Measurements from ENCODE around the gene FOSB. TPM values are rescaled to one million over a fixed set of nuclear protein-coding genes. Genes with fewer than 3 reads are reported as not detected.

FOSB gene
- total RNA-seq, 1 donor from 2014 or later = 20.6 TPM

- H3K9me3 ChIP-seq = no peaks in the 10 kb centered on the region
- H3K27ac ChIP-seq = peak overlapping the region; percentile 97
- peak overlapping the region; percentile 45 to 46 for H3K4me3 ChIP-seq
- no peaks in the 10 kb centered on the region for H3K36me3 ChIP-seq
- H3K4me1 ChIP-seq = peaks cover 8% of the 10 kb centered on the region
- intact Hi-C loops (cut with DNase I) = loop anchor here (2.0 kb wide), 1 partner anchor 40 kb away; no protein-coding TSS in a partner anchor
- peak; percentile 91 to 99 (median 97) for TF ChIP-seq CTCF (IDR thresholded peaks at IDR 0.05)
- peak; percentile 54 to 84 for TF ChIP-seq POLR2AphosphoS5 (IDR thresholded peaks at IDR 0.05; ENCODE audit: insufficient read depth in 1 of 2, low read depth in 1 of 2)
- TF ChIP-seq POLR2A (IDR thresholded peaks at IDR 0.05) = no peak
- H3K27me3 ChIP-seq = no peaks in the 10 kb centered on the region
- no peak for DNase-seq (ENCODE audit: extremely low spot score in 2 of 2)
Observed at GRCh38 chr19:45478454-45479238, 10.8 kb downstream of the FOSB start.

GRCh38 chr19:45483033-45483432, 15.2 kb downstream of the FOSB start:
- no peak overlapping the region for H3K27ac ChIP-seq
- no peaks in the 10 kb centered on the region for H3K27me3 ChIP-seq
- no peak for TF ChIP-seq CTCF (IDR thresholded peaks at IDR 0.05)
- no peak for TF ChIP-seq POLR2A (IDR thresholded peaks at IDR 0.05)
- TF ChIP-seq POLR2AphosphoS5 (IDR thresholded peaks at IDR 0.05; ENCODE audit: insufficient read depth in 1 of 2, low read depth in 1 of 2) = no peak
- H3K9me3 ChIP-seq = no peaks in the 10 kb centered on the region
- H3K4me1 ChIP-seq = peaks cover 8% of the 10 kb centered on the region
- no peaks in the 10 kb centered on the region for H3K36me3 ChIP-seq
- DNase-seq (ENCODE audit: extremely low spot score in 2 of 2) = no peak
- intact Hi-C loops (cut with DNase I) = no loop called here
- H3K4me3 ChIP-seq = no peak overlapping the region

- TF ChIP-seq CTCF (IDR thresholded peaks at IDR 0.05) (no peak), POLR2AphosphoS5 (IDR thresholded peaks at IDR 0.05; ENCODE audit: insufficient read depth in 1 of 2, low read depth in 1 of 2) (no peak), POLR2A (IDR thresholded peaks at IDR 0.05) (no peak)
- Histone ChIP-seq H3K27ac (no peak overlapping the region), H3K27me3 (no peaks in the 10 kb centered on the region), H3K9me3 (no peaks in the 10 kb centered on the region), H3K36me3 (no peaks in the 10 kb centered on the region), H3K4me1 (peaks cover 4% of the 10 kb centered on the region), H3K4me3 (no peak overlapping the region)
- intact Hi-C loops (cut with DNase I) = no loop called here
- no peak for DNase-seq (ENCODE audit: extremely low spot score in 2 of 2)
Observed at GRCh38 chr19:45484273-45484945, 16.6 kb downstream of the FOSB start.

- Histone ChIP-seq H3K27me3 (no peaks in the 10 kb centered on the region), H3K4me1 (peaks cover 4% of the 10 kb centered on the region), H3K27ac (peak overlapping the region; percentile 94), H3K9me3 (no peaks in the 10 kb centered on the region), H3K36me3 (no peaks in the 10 kb centered on the region), H3K4me3 (peak overlapping the region; percentile 67 to 80)
- TF ChIP-seq CTCF (IDR thresholded peaks at IDR 0.05) = peak; percentile 79 to 90 (median 83)
- peak; percentile 49 to 74 for TF ChIP-seq POLR2AphosphoS5 (IDR thresholded peaks at IDR 0.05; ENCODE audit: insufficient read depth in 1 of 2, low read depth in 1 of 2)
- TF ChIP-seq POLR2A (IDR thresholded peaks at IDR 0.05) = no peak
- DNase-seq (ENCODE audit: extremely low spot score in 2 of 2) = peak in 1 of 2 donors; percentile 98
- intact Hi-C loops (cut with DNase I) = no loop called here
Observed at GRCh38 chr19:45485305-45486077, 17.7 kb downstream of the FOSB start.
